ENCODE measurements around the gene TNFAIP2.
"Not testable (repeated sequence)": the region's sequence is repeated elsewhere in the genome, so short reads cannot be mapped to it uniquely, and the experiment has no call there.

Gene TNFAIP2

GRCh38 chr14:103105580-103106150, 17.6 kb upstream of the TNFAIP2 start:
- in situ Hi-C loops (cut with MboI; ENCODE audit: low sequenced_read_pairs): no loop called here

GRCh38 chr14:103107455-103107854, 15.8 kb upstream of the TNFAIP2 start:
- in situ Hi-C loops (cut with MboI; ENCODE audit: low sequenced_read_pairs): no loop called here

GRCh38 chr14:103107941-103108748, 15.1 kb upstream of the TNFAIP2 start:
- in situ Hi-C loops (cut with MboI; ENCODE audit: low sequenced_read_pairs): no loop called here

- in situ Hi-C loops (cut with MboI; ENCODE audit: low sequenced_read_pairs): no loop called here
Measured at GRCh38 chr14:103108749-103109207, 14.5 kb upstream of the TNFAIP2 start.

DNA sequence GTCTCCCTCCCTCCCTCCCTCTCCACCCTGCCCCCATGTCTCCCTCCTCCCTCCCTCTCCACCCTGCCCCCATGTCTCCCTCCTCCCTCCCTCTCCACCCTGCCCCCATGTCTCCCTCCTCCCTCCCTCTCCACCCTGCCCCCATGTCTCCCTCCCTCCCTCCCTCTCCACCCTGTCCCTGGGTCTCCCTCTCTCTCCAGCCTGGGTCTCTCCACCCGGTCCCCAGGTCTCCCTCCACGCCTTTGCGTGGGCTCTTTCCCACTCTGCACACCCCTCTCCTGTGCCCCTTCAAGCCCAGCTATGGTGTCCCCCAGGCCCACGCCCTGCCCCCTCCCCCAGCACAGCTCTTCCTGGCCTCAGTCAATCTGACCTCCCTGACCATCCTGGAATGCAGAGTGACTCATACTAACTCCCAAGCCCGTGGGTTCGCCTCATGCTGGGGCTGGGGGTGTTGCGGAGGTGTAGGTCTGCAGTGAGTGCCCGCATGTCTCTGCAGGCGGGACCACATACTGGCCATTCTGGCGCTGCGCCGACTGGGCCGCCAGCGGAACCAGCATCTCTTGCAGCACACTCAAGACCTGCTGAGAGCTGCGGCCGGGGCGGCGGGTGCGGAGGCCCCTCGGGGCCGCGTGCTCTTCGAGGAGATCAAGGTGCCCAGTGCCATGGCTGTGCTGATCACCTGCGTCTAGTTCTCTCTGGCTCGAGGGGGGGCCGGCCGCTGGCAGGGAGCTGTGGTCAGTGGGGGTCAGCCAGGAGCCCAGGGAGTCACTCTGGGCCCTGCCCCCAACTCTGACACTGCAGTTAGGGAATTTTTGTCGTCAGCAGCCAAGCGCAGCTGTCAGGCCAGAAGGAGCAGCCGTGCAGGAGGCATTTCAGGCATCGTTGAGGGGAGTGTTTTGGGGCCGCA, 13.5 kb upstream of the TNFAIP2 start:
- in situ Hi-C loops (cut with MboI; ENCODE audit: low sequenced_read_pairs): no loop called here

- in situ Hi-C loops (cut with MboI; ENCODE audit: low sequenced_read_pairs): no loop called here
Measured at GRCh38 chr14:103110681-103111231, 12.5 kb upstream of the TNFAIP2 start.

DNA sequence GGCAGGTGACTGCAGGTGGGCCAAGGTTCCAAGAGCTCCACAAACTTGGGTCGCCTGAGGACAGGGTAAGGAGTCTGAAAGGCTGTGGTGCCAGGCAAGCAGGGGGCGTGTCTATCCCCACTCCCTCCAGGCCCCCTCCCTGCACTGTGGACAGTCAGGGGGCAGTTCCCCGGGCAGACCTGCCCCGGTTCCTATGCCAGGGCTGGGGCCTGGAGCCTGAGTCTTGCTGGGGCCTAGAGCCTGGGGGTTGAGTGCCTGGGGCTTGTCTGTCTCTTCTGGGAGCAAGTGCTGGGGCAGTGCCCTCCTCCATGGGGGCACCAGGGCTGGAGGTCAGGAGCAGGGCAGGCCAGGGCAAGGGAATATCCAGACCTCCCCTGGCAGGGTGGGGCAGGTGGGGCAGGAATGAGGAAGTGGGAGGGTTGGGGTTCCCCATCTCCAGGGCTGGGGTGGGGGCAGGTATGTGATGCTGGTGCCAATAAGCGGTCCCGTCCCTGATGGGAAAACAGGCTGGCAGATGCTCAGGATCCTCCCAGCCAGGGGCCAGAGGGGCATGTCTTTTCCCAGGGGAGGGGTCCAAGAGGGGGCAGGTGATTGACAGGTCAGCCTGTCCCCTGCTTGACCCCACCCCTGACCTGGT, 11.9 kb upstream of the TNFAIP2 start:
- in situ Hi-C loops (cut with MboI; ENCODE audit: low sequenced_read_pairs): no loop called here

- in situ Hi-C loops (cut with MboI; ENCODE audit: low sequenced_read_pairs): no loop called here
Measured at GRCh38 chr14:103112400-103113243, 10.6 kb upstream of the TNFAIP2 start.

DNA sequence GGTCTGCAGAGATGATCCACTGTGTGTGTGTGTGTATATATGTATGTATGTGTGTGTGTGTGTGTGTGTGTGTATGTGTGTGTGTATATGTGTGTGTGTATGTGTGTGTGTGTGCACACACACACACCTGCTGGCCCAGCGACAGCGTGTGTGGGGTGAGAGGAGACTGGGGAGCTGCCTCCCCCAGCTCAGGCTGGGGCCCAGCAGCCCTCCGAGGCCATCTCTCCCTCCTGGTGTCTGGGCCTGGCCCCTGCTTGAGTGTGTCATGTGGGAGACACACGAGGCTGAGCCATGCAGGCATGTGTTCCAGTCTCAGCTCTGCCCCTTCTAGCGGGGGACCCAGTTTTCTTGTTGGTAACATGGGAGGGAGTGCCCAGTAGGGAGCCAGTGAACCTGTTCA, 10.0 kb upstream of the TNFAIP2 start:
- in situ Hi-C loops (cut with MboI; ENCODE audit: low sequenced_read_pairs): no loop called here

- in situ Hi-C loops (cut with MboI; ENCODE audit: low sequenced_read_pairs): no loop called here
Measured at GRCh38 chr14:103113774-103114173, 9.5 kb upstream of the TNFAIP2 start.

- in situ Hi-C loops (cut with MboI; ENCODE audit: low sequenced_read_pairs): not testable (repeated sequence)
Measured at GRCh38 chr14:103115086-103115679, 8.1 kb upstream of the TNFAIP2 start.

DNA sequence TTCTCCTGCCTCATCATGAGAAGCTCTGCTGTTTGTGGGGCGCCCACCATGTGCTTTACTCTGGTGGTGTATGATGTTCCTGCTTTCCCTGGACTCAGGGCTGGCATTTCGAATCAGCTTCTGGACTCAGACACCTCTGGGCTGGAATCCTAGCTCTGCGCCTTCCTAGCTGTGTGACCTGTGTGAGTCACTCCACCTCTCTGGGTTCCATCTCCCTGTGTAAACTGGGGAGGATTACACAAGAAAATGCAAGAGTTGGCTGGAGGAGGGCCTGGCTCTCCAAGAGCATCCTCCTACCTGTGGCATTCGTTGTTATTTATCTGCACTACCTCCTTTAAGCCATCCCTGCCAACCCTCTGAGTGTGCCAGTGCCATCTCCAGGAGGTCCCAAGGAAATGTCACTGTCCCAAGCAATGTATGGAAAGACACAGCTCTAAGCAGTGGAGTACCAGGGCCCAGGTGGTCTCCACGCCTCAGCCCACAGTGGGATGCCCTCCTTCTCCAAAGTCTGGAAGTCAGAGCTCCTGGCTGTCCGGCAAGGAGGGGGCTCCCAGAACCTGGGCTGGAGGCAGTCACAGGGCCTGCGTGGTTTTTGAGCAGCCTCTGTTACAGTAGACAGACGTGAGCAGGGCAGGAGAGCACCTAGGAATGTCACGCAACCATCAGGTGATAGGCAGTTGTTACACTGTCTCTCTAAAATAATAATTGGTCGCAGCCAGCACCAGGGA, 7.3 kb upstream of the TNFAIP2 start:
- in situ Hi-C loops (cut with MboI; ENCODE audit: low sequenced_read_pairs): no loop called here

GRCh38 chr14:103116636-103117035, 6.6 kb upstream of the TNFAIP2 start:
- in situ Hi-C loops (cut with MboI; ENCODE audit: low sequenced_read_pairs): no loop called here

- in situ Hi-C loops (cut with MboI; ENCODE audit: low sequenced_read_pairs): not testable (repeated sequence)
Measured at GRCh38 chr14:103117499-103117898, 5.8 kb upstream of the TNFAIP2 start.

- in situ Hi-C loops (cut with MboI; ENCODE audit: low sequenced_read_pairs): no loop called here
Measured at GRCh38 chr14:103118018-103118662, 5.1 kb upstream of the TNFAIP2 start.

GRCh38 chr14:103118663-103119404, 4.4 kb upstream of the TNFAIP2 start:
- in situ Hi-C loops (cut with MboI; ENCODE audit: low sequenced_read_pairs): no loop called here

- in situ Hi-C loops (cut with MboI; ENCODE audit: low sequenced_read_pairs): not testable (repeated sequence)
Measured at GRCh38 chr14:103119527-103119926, 3.7 kb upstream of the TNFAIP2 start.

Data from hTERT RPE-1 (cell line).